Mesenchymal stem cell (in vitro differentiated cells and primary cell): ENCODE results near the gene PRKRA.

Experiments used
- DNase-seq: peaks from one replicate; pipeline ENCODE4 v3.0.0-alpha.2; 2013
- H2AFZ ChIP-seq: one replicate; pipeline ENCODE4 v1.6.1; 2013; ENCODE audit warnings: low read depth, mild to moderate bottlenecking, control low read depth, inconsistent platforms, low read length, moderate library complexity
- H2AK5ac ChIP-seq: 2 replicates; pipeline ENCODE4 v1.6.1; 2013; ENCODE audit warnings: low read length, moderate library complexity, mild to moderate bottlenecking, inconsistent platforms; ENCODE audit not compliant: severe bottlenecking
- H2BK120ac ChIP-seq: one replicate; pipeline ENCODE4 v1.6.1; 2013; ENCODE audit warnings: low read depth, mild to moderate bottlenecking, inconsistent platforms, low read length, moderate library complexity
- H2BK12ac ChIP-seq, 2 experiments: one replicate each; pipeline ENCODE4 v1.6.1; 2013; ENCODE audit warnings: inconsistent platforms in 2 of 2, low read length in 2 of 2, mild to moderate bottlenecking in 2 of 2, moderate library complexity in 2 of 2, control low read depth in 1 of 2
- H2BK15ac ChIP-seq: one replicate; pipeline ENCODE4 v1.6.1; 2013; ENCODE audit warnings: mild to moderate bottlenecking, low read depth, inconsistent platforms; ENCODE audit not compliant: poor library complexity, severe bottlenecking
- H2BK5ac ChIP-seq: 2 replicates; pipeline ENCODE4 v1.6.1; 2013; ENCODE audit warnings: low read depth, mild to moderate bottlenecking, low read length, control low read depth, inconsistent platforms; ENCODE audit not compliant: poor library complexity, severe bottlenecking
- H3K14ac ChIP-seq, 2 experiments: one replicate each; pipeline ENCODE4 v1.6.1; 2013; ENCODE audit warnings: inconsistent platforms in 2 of 2, low read length in 2 of 2, control low read depth in 1 of 2, mild to moderate bottlenecking in 1 of 2, moderate library complexity in 1 of 2
- H3K18ac ChIP-seq, 2 experiments: one replicate each; pipeline ENCODE4 v1.6.1; 2013; ENCODE audit warnings: inconsistent platforms in 2 of 2, low read length in 2 of 2, control low read depth in 1 of 2, low read depth in 1 of 2, mild to moderate bottlenecking in 1 of 2
- H3K23ac ChIP-seq, 2 experiments: one replicate each; pipeline ENCODE4 v1.6.1; 2013; ENCODE audit warnings: inconsistent platforms in 2 of 2, low read length in 2 of 2, mild to moderate bottlenecking in 2 of 2, moderate library complexity in 2 of 2, control low read depth in 1 of 2
- H3K27ac ChIP-seq: 2 replicates; pipeline ENCODE4 v1.5.1; 2013; ENCODE audit warnings: mild to moderate bottlenecking, moderate library complexity, low read length, control low read depth, inconsistent platforms; ENCODE audit not compliant: poor library complexity, severe bottlenecking
- H3K27me3 ChIP-seq, 2 experiments: 2 replicates each; pipeline versions ENCODE4 v1.6.1 to v1.7.0; 2013; ENCODE audit warnings: low read length in 2 of 2, mild to moderate bottlenecking in 2 of 2, moderate library complexity in 2 of 2, control low read depth in 1 of 2, inconsistent platforms in 1 of 2; ENCODE audit not compliant: control insufficient read depth in 1 of 2, insufficient read depth in 1 of 2
- H3K36me3 ChIP-seq, 2 experiments: 2 replicates each; pipeline versions ENCODE4 v1.6.1 to v1.7.0; 2013; ENCODE audit warnings: low read length in 2 of 2, control low read depth in 1 of 2, inconsistent platforms in 1 of 2, low read depth in 1 of 2, mild to moderate bottlenecking in 1 of 2; ENCODE audit not compliant: insufficient read depth in 2 of 2, control insufficient read depth in 1 of 2
- H3K4ac ChIP-seq, 2 experiments: one replicate each; pipeline ENCODE4 v1.6.1; 2013; ENCODE audit warnings: inconsistent platforms in 2 of 2, low read length in 2 of 2, mild to moderate bottlenecking in 2 of 2, moderate library complexity in 2 of 2, control low read depth in 1 of 2, low read depth in 1 of 2
- H3K4me1 ChIP-seq: 2 replicates; pipeline ENCODE4 v1.6.1; 2013; ENCODE audit warnings: low read depth, low read length, control low read depth; ENCODE audit not compliant: control insufficient read depth, insufficient read depth
- H3K4me2 ChIP-seq: 2 replicates; pipeline ENCODE4 v1.6.1; 2013; ENCODE audit warnings: low read length, mild to moderate bottlenecking, inconsistent platforms; ENCODE audit not compliant: poor library complexity, severe bottlenecking
- H3K4me3 ChIP-seq, 2 experiments: 2 replicates each; pipeline versions ENCODE4 v1.5.1 to v1.7.0; 2013; ENCODE audit warnings: low read length in 2 of 2, mild to moderate bottlenecking in 2 of 2, control low read depth in 1 of 2, low read depth in 1 of 2; ENCODE audit not compliant: insufficient read depth in 1 of 2
- H3K79me1 ChIP-seq: replicated peaks from 2 replicates; pipeline ENCODE4 v1.6.1; 2013; ENCODE audit warnings: mild to moderate bottlenecking, control low read depth, low read length, inconsistent platforms; ENCODE audit not compliant: poor library complexity, severe bottlenecking
- H3K9ac ChIP-seq: 2 replicates; pipeline ENCODE4 v1.7.0; 2013; ENCODE audit warnings: mild to moderate bottlenecking, low read length, moderate library complexity
- H3K9me3 ChIP-seq: 2 replicates; pipeline ENCODE4 v1.7.0; 2013; ENCODE audit warnings: mild to moderate bottlenecking, low read length; ENCODE audit not compliant: control insufficient read depth
- H4K8ac ChIP-seq: one replicate; pipeline ENCODE4 v1.6.1; 2013; ENCODE audit warnings: inconsistent platforms, mild to moderate bottlenecking, low read length, moderate library complexity
- H4K91ac ChIP-seq: one replicate; pipeline ENCODE4 v1.6.1; 2013; ENCODE audit warnings: mild to moderate bottlenecking, low read length, inconsistent platforms
- whole genome bisulfite sequencing: methylation state at CpG from one replicate; pipeline ENCODE4 v1.1.7; 2013; ENCODE audit warnings: mixed read lengths; 5-methylcytosine and 5-hydroxymethylcytosine counted together

The PRKRA gene

DNA sequence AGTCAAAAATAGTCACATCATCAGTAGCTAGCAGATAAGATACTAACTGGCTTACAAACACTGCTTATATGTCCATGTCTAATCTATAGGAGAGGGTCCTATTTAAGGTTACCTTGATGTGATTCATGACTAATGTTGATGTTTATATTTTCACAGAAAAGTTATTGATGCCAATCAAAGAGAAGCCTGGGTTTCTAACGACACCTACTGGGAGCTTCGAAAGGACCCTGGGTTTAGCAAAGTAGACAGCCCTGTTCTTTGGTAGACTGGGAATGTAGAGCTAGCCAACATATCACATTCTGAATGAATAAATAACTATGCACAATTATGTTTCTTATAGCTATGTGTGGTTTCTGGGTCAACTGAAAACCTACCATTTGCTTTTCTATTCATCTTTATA, 55.7 kb downstream of the PRKRA start:
- WGBS, result 100% methylated on average over 2 of the region's 2 CpGs
- H4K8ac ChIP-seq, result no peak overlapping the region
- no peaks in the 10 kb centered on the region for H3K36me3 ChIP-seq
- no peak overlapping the region for H2BK12ac ChIP-seq
- H3K27ac ChIP-seq, result no peak overlapping the region
- no peak overlapping the region for H3K18ac ChIP-seq
- no peak overlapping the region for H3K23ac ChIP-seq
- no peak overlapping the region for H3K4ac ChIP-seq
- no peaks in the 10 kb centered on the region for H3K27me3 ChIP-seq
- H3K4me2 ChIP-seq, result no peak overlapping the region
- no peaks in the 10 kb centered on the region for H3K4me1 ChIP-seq
- H2AK5ac ChIP-seq, result no peak overlapping the region
- H3K9me3 ChIP-seq, result no peaks in the 10 kb centered on the region
- H3K4me3 ChIP-seq, result no peak overlapping the region
- no peak overlapping the region for H2BK120ac ChIP-seq
- H3K9ac ChIP-seq, result no peak overlapping the region
- H2BK5ac ChIP-seq, result no peak overlapping the region
- no peak overlapping the region for H2AFZ ChIP-seq
- H3K79me1 ChIP-seq, result no peaks in the 10 kb centered on the region
- DNase-seq, result no peak
- H4K91ac ChIP-seq, result no peak overlapping the region
- no peak overlapping the region for H3K14ac ChIP-seq
- no peak overlapping the region for H2BK15ac ChIP-seq

DNA sequence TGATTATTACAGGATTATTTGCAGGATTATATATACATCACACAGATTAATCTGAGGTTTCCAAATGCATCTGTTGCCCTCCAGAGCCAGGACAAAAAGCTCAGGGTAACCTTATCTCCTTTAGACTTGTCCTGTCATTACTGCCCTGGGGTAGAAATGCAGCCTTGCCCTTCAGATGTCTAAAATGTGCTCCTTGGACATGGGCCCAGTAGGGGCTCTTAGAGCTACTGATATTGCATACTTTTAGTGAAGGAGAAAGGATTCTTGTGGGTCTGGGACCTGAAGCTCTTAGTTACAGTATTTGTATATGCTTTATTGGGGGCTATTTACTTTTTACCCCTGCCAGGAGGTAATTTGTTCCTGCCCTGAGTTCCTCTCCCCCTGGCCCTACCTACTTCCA, 56.1 kb downstream of the PRKRA start:
- no peak overlapping the region for H3K4ac ChIP-seq
- H2AK5ac ChIP-seq, result no peak overlapping the region
- H3K4me3 ChIP-seq, result no peak overlapping the region
- H3K18ac ChIP-seq, result no peak overlapping the region
- no peak overlapping the region for H2AFZ ChIP-seq
- no peak overlapping the region for H4K91ac ChIP-seq
- no peak overlapping the region for H3K14ac ChIP-seq
- H3K27me3 ChIP-seq, result no peaks in the 10 kb centered on the region
- no peak overlapping the region for H2BK15ac ChIP-seq
- no peak overlapping the region for H2BK12ac ChIP-seq
- no peaks in the 10 kb centered on the region for H3K79me1 ChIP-seq
- H3K4me2 ChIP-seq, result no peak overlapping the region
- no peak overlapping the region for H3K23ac ChIP-seq
- DNase-seq, result no peak
- no peak overlapping the region for H4K8ac ChIP-seq
- H3K27ac ChIP-seq, result no peak overlapping the region
- no peaks in the 10 kb centered on the region for H3K9me3 ChIP-seq
- no peaks in the 10 kb centered on the region for H3K4me1 ChIP-seq
- no peak overlapping the region for H2BK120ac ChIP-seq
- no peak overlapping the region for H2BK5ac ChIP-seq
- H3K9ac ChIP-seq, result no peak overlapping the region
- H3K36me3 ChIP-seq, result no peaks in the 10 kb centered on the region

DNA sequence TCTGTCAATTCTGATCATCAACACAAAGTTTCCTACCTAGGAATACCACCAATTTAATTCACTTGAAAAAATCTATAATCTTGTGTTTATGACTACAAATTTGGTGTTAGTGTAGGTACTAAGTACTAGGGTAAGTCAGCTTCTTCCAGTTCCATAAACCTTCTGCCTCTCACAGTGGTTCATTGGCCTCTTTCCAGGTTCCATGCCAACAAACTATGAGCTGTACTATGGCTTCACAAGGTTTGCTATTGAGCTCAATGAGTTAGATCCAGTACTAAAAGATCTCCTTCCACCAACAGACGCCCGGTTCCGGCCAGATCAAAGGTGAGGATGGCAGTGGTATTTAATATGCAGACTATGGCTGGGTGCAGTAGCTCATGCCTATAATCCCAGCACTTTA, 58.8 kb downstream of the PRKRA start:
- Histone ChIP-seq H3K18ac (no peak overlapping the region), H3K4me2 (no peak overlapping the region), H2BK5ac (no peak overlapping the region), H3K27ac (no peak overlapping the region), H2BK15ac (no peak overlapping the region), H2BK12ac (no peak overlapping the region), H3K9me3 (no peaks in the 10 kb centered on the region), H3K9ac (no peak overlapping the region), H3K4ac (no peak overlapping the region), H3K27me3 (no peaks in the 10 kb centered on the region), H3K23ac (no peak overlapping the region), H2BK120ac (no peak overlapping the region), H2AK5ac (no peak overlapping the region), H3K14ac (no peak overlapping the region), H2AFZ (no peak overlapping the region), H3K4me1 (no peaks in the 10 kb centered on the region), H3K4me3 (no peak overlapping the region), H3K79me1 (no peaks in the 10 kb centered on the region), H3K36me3 (no peaks in the 10 kb centered on the region), H4K8ac (no peak overlapping the region), H4K91ac (no peak overlapping the region)
- WGBS, result 93% methylated on average over 3 of the region's 3 CpGs
- DNase-seq, result no peak

DNA sequence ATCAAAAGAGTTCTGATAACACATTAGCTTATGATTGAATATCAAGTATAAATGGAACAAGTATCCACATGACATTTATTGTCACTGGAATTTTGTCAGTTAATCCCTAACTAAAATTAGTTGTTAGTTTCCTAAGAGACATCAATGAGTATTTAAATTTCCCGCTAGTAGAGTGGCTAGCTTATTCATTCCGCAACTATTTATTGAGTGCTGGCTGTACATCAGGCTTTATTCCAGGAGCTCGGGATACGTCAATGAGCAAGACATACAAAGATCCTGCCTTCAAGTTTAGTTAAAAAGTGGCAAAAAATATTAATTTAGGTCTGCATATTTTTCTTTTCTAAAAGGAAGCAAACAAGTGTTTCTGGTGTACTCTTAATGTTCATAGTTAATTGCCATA, 59.3 kb downstream of the PRKRA start:
- Histone ChIP-seq H3K23ac (no peak overlapping the region), H2AFZ (no peak overlapping the region), H3K14ac (no peak overlapping the region), H4K91ac (no peak overlapping the region), H3K79me1 (no peaks in the 10 kb centered on the region), H4K8ac (no peak overlapping the region), H2BK12ac (no peak overlapping the region), H3K27ac (no peak overlapping the region), H2BK120ac (peak overlapping the region; percentile 19), H3K27me3 (no peaks in the 10 kb centered on the region), H2AK5ac (no peak overlapping the region), H3K9me3 (no peaks in the 10 kb centered on the region), H2BK5ac (no peak overlapping the region), H3K4me2 (no peak overlapping the region), H2BK15ac (no peak overlapping the region), H3K9ac (no peak overlapping the region), H3K18ac (no peak overlapping the region), H3K4ac (no peak overlapping the region), H3K36me3 (no peaks in the 10 kb centered on the region), H3K4me3 (no peak overlapping the region), H3K4me1 (no peaks in the 10 kb centered on the region)
- 89% methylated on average over 4 of the region's 4 CpGs for WGBS
- DNase-seq, result no peak
